Natural killer cell (primary cell): ENCODE measurements around the gene PSME3. TPM values are rescaled to one million over a fixed set of nuclear protein-coding genes. Genes with fewer than 3 reads are reported as not detected.
"Not testable (repeated sequence)": the region's sequence is repeated elsewhere in the genome, so short reads cannot be mapped to it uniquely, and the experiment has no call there.

Source experiments
- ATAC-seq, 3 donors: fragments of 150-1000 bp in 2 of 3; fragments of 200-7000 bp in 1 of 3; cut with Tn5 transposase; 1 replicate in 1 of 3; 2 replicates in 2 of 3; pipeline ENCODE4 v1.10.0; 2021; ENCODE audit warnings: mild to moderate bottlenecking in 2 of 3, moderate library complexity in 2 of 3
- DNase-seq, 2 donors: peaks; one replicate each; pipeline versions ENCODE4 v3.0.0 to v3.0.0-alpha.2; 2013 to 2021; ENCODE audit warnings: mixed read lengths in 1 of 2
- H3K27ac ChIP-seq: one replicate; pipeline ENCODE4 v1.5.1; 2013; ENCODE audit warnings: mild to moderate bottlenecking, low read length
- H3K27me3 ChIP-seq: one replicate; pipeline ENCODE4 v1.6.1; 2013; ENCODE audit warnings: low read length; ENCODE audit not compliant: control insufficient read depth, insufficient read depth
- H3K36me3 ChIP-seq: one replicate; pipeline ENCODE4 v1.6.1; 2013; ENCODE audit warnings: low read length; ENCODE audit not compliant: control insufficient read depth, insufficient read depth
- H3K4me1 ChIP-seq: one replicate; pipeline ENCODE4 v1.6.1; 2013; ENCODE audit warnings: low read length; ENCODE audit not compliant: control insufficient read depth, insufficient read depth
- H3K4me3 ChIP-seq: one replicate; pipeline ENCODE4 v1.5.1; 2013; ENCODE audit warnings: low read length
- H3K9me3 ChIP-seq: one replicate; pipeline ENCODE4 v1.6.1; 2013; ENCODE audit warnings: low read length; ENCODE audit not compliant: control insufficient read depth, insufficient read depth
- H3K27ac Mint-ChIP-seq, 2 donors: one replicate each; pipeline ENCODE4 v1.8.0; 2022; ENCODE audit warnings: mild to moderate bottlenecking in 2 of 2, mixed read lengths in 2 of 2, moderate library complexity in 1 of 2
- H3K27me3 Mint-ChIP-seq, 2 donors: one replicate each; pipeline ENCODE4 v1.8.0; 2022; ENCODE audit warnings: low read depth in 2 of 2, mixed read lengths in 2 of 2
- H3K36me3 Mint-ChIP-seq: one replicate; pipeline ENCODE4 v1.8.0; 2022; ENCODE audit warnings: mixed read lengths
- H3K4me1 Mint-ChIP-seq, 2 donors: one replicate each; pipeline ENCODE4 v1.8.0; 2022; ENCODE audit warnings: mixed read lengths in 2 of 2
- H3K4me3 Mint-ChIP-seq: one replicate; pipeline ENCODE4 v1.8.0; 2022; ENCODE audit warnings: mild to moderate bottlenecking, moderate library complexity, mixed read lengths
- H3K9me3 Mint-ChIP-seq, 2 donors: one replicate each; pipeline ENCODE4 v1.8.0; 2022; ENCODE audit warnings: mixed read lengths in 2 of 2
- CTCF ChIP-seq: fragments of 200-600 bp; IDR thresholded peaks from one replicate; pipeline ENCODE4 v1.8.0; 2022; ENCODE audit warnings: antibody characterized with exemption
- WGBS: methylation state at CpG from one replicate; pipeline ENCODE4 v1.1.7; 2013; ENCODE audit warnings: missing lambda C conversion rate; ENCODE audit not compliant: insufficient coverage; 5-methylcytosine and 5-hydroxymethylcytosine counted together
- intact Hi-C: fragments of 100-400 bp; cut with micrococcal nuclease; formaldehyde crosslinking; loops from one replicate; pipeline ENCODE4 v1.14.2; 2022
- total RNA-seq, 4 donors: library from RNA; stranded (reverse); fragments of 120-200 nt in 1 of 4; gene quantifications; one replicate each; pipeline versions ENCODE4 v1.2.3 to v1.2.4, GENCODE V29; 2013 to 2022

PSME3 gene
- total RNA-seq, 3 donors from 2014 or later (not counting 1 experiment from before 2014, with no cell fraction given), result 82.8 to 92.5 (median 90.6) TPM

DNA sequence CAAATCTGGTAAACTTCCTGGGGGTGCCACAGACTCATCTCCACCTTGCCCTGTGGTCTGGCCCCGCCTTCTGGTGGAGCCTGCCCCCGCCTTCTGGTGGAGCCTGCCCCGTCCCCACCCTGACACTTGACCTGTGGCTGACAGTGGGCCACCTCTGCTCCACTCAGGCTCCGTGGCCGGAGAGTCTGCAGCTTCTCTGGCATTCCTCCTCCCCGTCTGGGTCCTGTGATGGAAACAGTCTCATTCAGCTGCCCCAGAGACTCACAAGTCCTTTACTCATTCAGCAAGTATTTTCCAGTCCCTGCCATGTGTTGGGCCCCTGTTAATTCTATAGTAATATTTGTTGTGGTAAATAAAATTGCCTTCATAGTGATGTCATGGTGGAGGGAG, 46.4 kb downstream of the PSME3 start:
- H3K27me3 Mint-ChIP-seq, result peaks cover 0 to 5% of the 10 kb centered on the region in 2 donors
- Histone ChIP-seq H3K36me3 (no peaks in the 10 kb centered on the region), H3K4me1 (no peaks in the 10 kb centered on the region), H3K27ac (no peak overlapping the region), H3K9me3 (no peaks in the 10 kb centered on the region), H3K4me3 (no peak overlapping the region), H3K27me3 (no peaks in the 10 kb centered on the region)
- WGBS, result 78% methylated on average over 6 of the region's 6 CpGs
- no peak for TF ChIP-seq CTCF
- H3K4me1 Mint-ChIP-seq, result no peaks in the 10 kb centered on the region
- no peak for ATAC-seq
- H3K4me3 Mint-ChIP-seq, result no peak overlapping the region
- H3K9me3 Mint-ChIP-seq, result no peaks in the 10 kb centered on the region
- no peak overlapping the region for H3K27ac Mint-ChIP-seq
- DNase-seq, result no peak
- intact Hi-C loops, result no loop called here
- H3K36me3 Mint-ChIP-seq, result no peaks in the 10 kb centered on the region

GRCh38 chr17:42880776-42881310, 47.6 kb downstream of the PSME3 start:
- intact Hi-C loops, result no loop called here
- 82% methylated on average over 3 of the region's 5 CpGs for WGBS
- H3K9me3 ChIP-seq, result no peaks in the 10 kb centered on the region
- H3K4me3 ChIP-seq, result no peak overlapping the region
- no peaks in the 10 kb centered on the region for H3K36me3 ChIP-seq
- Mint-ChIP-seq H3K27me3 (peaks cover 0 to 2% of the 10 kb centered on the region in 2 donors), H3K4me3 (no peak overlapping the region), H3K36me3 (no peaks in the 10 kb centered on the region), H3K4me1 (no peaks in the 10 kb centered on the region), H3K27ac (no peak overlapping the region), H3K9me3 (no peaks in the 10 kb centered on the region)
- ATAC-seq (no peak), DNase-seq (no peak)
- no peaks in the 10 kb centered on the region for H3K4me1 ChIP-seq
- no peak for TF ChIP-seq CTCF
- H3K27ac ChIP-seq, result no peak overlapping the region
- no peaks in the 10 kb centered on the region for H3K27me3 ChIP-seq

DNA sequence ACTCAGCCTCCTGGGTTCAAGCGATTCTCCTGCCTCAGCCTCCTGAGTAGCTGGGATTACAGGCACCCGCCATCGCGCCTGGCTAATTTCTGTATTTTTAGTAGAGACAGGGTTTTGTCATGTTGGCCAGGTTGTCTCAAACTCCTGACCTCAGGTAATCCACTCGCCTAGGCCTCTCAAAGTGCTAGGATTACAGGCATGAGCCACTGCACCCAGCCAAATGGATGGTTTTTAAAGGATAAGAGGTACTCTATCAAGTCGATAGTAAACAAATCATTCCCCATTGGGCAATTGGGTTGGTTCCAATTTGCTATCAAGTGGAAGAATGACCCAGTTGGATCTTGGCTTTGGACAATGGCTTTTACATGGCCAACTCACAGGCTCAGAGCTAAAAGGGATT, 48.5 kb downstream of the PSME3 start:
- ATAC-seq, H3K27me3 Mint-ChIP-seq, intact Hi-C loops: not testable (repeated sequence)

DNA sequence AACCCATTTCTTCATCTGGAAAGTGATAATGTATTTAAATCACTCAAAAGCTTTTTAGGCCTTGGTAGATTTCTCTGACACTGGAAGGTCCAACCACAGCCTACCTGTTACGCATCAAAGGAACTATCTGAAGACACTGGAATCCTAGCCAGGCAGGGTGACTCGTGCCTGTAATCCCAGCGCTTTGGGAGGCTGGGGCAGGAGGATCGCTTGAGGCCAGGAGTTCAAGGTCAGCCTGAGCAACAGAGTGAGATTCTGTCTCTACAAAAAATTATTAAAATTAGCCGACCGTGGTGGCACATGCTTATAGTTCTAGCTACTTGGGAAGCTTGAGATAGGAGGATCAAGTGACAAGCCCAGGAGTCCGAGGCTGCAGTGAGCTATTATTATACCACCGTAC, 49.0 kb downstream of the PSME3 start:
- WGBS, result 92% methylated on average over 8 of the region's 8 CpGs

More for the DNA sequence above, 48.5 kb downstream of the PSME3 start:
- H3K4me3 ChIP-seq, DNase-seq, H3K9me3 ChIP-seq, H3K27ac Mint-ChIP-seq, H3K27ac ChIP-seq, H3K4me1 ChIP-seq, H3K4me3 Mint-ChIP-seq, H3K36me3 Mint-ChIP-seq, H3K36me3 ChIP-seq, H3K4me1 Mint-ChIP-seq, H3K9me3 Mint-ChIP-seq, H3K27me3 ChIP-seq: not testable (repeated sequence)
- 94% methylated on average over 6 of the region's 6 CpGs for WGBS

More for the DNA sequence above, 49.0 kb downstream of the PSME3 start:
- DNase-seq (no peak), ATAC-seq (no peak)
- Mint-ChIP-seq H3K4me1 (peaks cover 0 to 5% of the 10 kb centered on the region in 2 donors), H3K9me3 (no peaks in the 10 kb centered on the region), H3K4me3 (no peak overlapping the region), H3K36me3 (no peaks in the 10 kb centered on the region), H3K27ac (no peak overlapping the region), H3K27me3 (peaks cover 0 to 5% of the 10 kb centered on the region in 2 donors)
- H3K9me3 ChIP-seq, result no peaks in the 10 kb centered on the region
- no peak overlapping the region for H3K4me3 ChIP-seq
- H3K4me1 ChIP-seq, result no peaks in the 10 kb centered on the region
- intact Hi-C loops, result no loop called here
- TF ChIP-seq CTCF, result no peak
- no peaks in the 10 kb centered on the region for H3K36me3 ChIP-seq
- H3K27me3 ChIP-seq, result no peaks in the 10 kb centered on the region
- H3K27ac ChIP-seq, result no peak overlapping the region
